Measurements from ENCODE around the gene ABCG8.

GRCh38 chr2:43800894-43801293 is 37.9 kb upstream of the ABCG8 start:
- TF ChIP-seq, protein P1, sequence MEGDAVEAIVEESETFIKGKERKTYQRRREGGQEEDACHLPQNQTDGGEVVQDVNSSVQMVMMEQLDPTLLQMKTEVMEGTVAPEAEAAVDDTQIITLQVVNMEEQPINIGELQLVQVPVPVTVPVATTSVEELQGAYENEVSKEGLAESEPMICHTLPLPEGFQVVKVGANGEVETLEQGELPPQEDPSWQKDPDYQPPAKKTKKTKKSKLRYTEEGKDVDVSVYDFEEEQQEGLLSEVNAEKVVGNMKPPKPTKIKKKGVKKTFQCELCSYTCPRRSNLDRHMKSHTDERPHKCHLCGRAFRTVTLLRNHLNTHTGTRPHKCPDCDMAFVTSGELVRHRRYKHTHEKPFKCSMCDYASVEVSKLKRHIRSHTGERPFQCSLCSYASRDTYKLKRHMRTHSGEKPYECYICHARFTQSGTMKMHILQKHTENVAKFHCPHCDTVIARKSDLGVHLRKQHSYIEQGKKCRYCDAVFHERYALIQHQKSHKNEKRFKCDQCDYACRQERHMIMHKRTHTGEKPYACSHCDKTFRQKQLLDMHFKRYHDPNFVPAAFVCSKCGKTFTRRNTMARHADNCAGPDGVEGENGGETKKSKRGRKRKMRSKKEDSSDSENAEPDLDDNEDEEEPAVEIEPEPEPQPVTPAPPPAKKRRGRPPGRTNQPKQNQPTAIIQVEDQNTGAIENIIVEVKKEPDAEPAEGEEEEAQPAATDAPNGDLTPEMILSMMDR (optimal IDR thresholded peaks at IDR 0.05 in 1 of 3, IDR thresholded peaks at IDR 0.05 in 1 of 3, conservative IDR thresholded peaks at IDR 0.05 in 1 of 3; ENCODE audit: extremely low read depth in 1 of 3, insufficient read depth in 2 of 3, low read length in 3 of 3) = no peak
- TF ChIP-seq EZH2 (IDR thresholded peaks at IDR 0.05; ENCODE audit: low read length) = no peak
